AG04450 (cell line): ENCODE data around the gene TMEM126A. TPM values are rescaled to one million over a fixed set of nuclear protein-coding genes. Genes with fewer than 3 reads are reported as not detected.

Experiments
- CTCF ChIA-PET: fragments of 300-600, 350-600 bp; formaldehyde crosslinking; extraction: SDS; loops from one replicate; lab custom pipeline; 2022; ENCODE audit warnings: antibody characterized with exemption, inconsistent platforms; lab: Charles Lee
- POLR2A ChIA-PET: fragments of 350-600 bp; formaldehyde crosslinking; extraction: SDS; loops from one replicate; lab custom pipeline; 2021; ENCODE audit warnings: antibody characterized with exemption, inconsistent platforms; lab: Yijun Ruan, JAX
- DNase-seq: peaks from one replicate; pipeline ENCODE4 v3.0.0-alpha.2; 2011; ENCODE audit warnings: low read depth, low spot score
- H3K27ac ChIP-seq: one replicate; pipeline ENCODE4 v1.5.1; 2012; ENCODE audit warnings: low read depth, low read length, control low read depth
- H3K27me3 ChIP-seq: one replicate; pipeline ENCODE4 v1.6.0; 2012; ENCODE audit warnings: low read length; ENCODE audit not compliant: control insufficient read depth, insufficient read depth
- H3K4me3 ChIP-seq: 2 replicates; pipeline ENCODE4 v1.5.1; 2011; ENCODE audit warnings: mild to moderate bottlenecking, low read depth, low read length, control low read depth
- H3K9me3 ChIP-seq: 2 replicates; pipeline ENCODE4 v1.5.1; 2012; ENCODE audit warnings: low read length; ENCODE audit not compliant: control insufficient read depth, insufficient read depth
- polyA plus RNA-seq: library from polyadenylated mRNA; depleted of rRNA; stranded (reverse); fragments of >200 nt; gene quantifications from 2 replicates; pipeline ENCODE4 v1.2.3, GENCODE V29; 2011; rRNA removed
- TF ChIP-seq, protein P1 (sequence below): IDR thresholded peaks from 2 replicates; pipeline ENCODE4 v1.5.1; 2011; ENCODE audit warnings: low read depth, low read length, control low read depth, inconsistent platforms

The TMEM126A gene
- polyA plus RNA-seq, 1 experiment, result 104 TPM

DNA sequence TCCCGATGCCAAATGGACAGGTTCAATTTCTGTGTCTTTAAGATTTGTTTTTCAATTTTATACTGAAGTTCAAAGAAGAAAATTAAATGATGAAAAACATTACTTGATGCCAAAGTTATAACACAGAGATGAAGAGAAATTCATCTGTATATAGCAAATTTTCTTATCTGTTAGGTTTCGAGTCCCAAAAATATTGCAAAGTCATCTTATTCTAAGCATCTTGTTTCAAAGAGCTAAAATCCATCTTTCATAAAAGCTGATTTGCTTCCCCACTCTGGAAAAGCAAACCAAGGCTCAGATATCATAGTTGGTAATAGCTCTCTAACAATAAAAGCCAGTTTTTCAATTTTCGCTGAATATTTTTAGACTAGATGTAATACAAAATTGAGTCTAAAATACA is 57.2 kb downstream of the TMEM126A start:
- ChIA-PET POLR2A (interaction anchor here (0.6 kb wide), 1 partner anchor 17 kb away, joined by 4 read pairs; no protein-coding TSS in a partner anchor), CTCF (interaction anchor here (0.5 to 0.7 kb wide), 2 partner anchors 586 to 925 kb away, joined by 3 to 4 read pairs; no protein-coding TSS in a partner anchor)
- DNase-seq, result no peak
- H3K9me3 ChIP-seq, result no peaks in the 10 kb centered on the region
- no peak overlapping the region for H3K4me3 ChIP-seq
- no peaks in the 10 kb centered on the region for H3K27me3 ChIP-seq
- TF ChIP-seq, protein P1, sequence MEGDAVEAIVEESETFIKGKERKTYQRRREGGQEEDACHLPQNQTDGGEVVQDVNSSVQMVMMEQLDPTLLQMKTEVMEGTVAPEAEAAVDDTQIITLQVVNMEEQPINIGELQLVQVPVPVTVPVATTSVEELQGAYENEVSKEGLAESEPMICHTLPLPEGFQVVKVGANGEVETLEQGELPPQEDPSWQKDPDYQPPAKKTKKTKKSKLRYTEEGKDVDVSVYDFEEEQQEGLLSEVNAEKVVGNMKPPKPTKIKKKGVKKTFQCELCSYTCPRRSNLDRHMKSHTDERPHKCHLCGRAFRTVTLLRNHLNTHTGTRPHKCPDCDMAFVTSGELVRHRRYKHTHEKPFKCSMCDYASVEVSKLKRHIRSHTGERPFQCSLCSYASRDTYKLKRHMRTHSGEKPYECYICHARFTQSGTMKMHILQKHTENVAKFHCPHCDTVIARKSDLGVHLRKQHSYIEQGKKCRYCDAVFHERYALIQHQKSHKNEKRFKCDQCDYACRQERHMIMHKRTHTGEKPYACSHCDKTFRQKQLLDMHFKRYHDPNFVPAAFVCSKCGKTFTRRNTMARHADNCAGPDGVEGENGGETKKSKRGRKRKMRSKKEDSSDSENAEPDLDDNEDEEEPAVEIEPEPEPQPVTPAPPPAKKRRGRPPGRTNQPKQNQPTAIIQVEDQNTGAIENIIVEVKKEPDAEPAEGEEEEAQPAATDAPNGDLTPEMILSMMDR, result no peak
- no peak overlapping the region for H3K27ac ChIP-seq

DNA sequence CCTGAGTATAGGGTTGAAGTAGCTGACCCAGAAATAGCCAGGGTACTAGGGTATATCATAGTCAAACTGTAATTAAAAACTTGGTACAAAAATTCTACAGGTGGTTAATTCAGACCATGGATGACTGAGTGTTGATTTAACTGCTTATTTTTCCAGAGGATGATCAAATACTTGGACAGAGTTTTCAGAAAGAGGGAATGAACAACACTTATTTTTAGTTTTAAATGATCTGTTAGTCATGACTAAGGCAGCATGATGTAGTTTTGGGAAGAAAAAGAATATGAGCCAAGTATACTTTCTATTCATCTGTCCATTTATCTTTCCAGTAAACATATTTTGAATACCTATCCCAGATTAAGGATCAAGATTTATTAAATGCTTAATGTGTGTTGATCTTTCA is 58.0 kb downstream of the TMEM126A start:
- no peak for DNase-seq
- Histone ChIP-seq H3K27ac (no peak overlapping the region), H3K9me3 (no peaks in the 10 kb centered on the region), H3K27me3 (no peaks in the 10 kb centered on the region), H3K4me3 (no peak overlapping the region)
- TF ChIP-seq, protein P1, result no peak
- ChIA-PET CTCF (interaction anchor here (0.5 to 0.7 kb wide), 2 partner anchors 586 to 925 kb away, joined by 3 to 4 read pairs; no protein-coding TSS in a partner anchor), POLR2A (interaction anchor here (0.6 kb wide), 1 partner anchor 16 kb away, joined by 4 read pairs; no protein-coding TSS in a partner anchor)

Other genes starting within 250 kb of the TMEM126A start
- 0.68 and 0.72 TPM in 2 replicates for gene DLG2, start 20.6 kb upstream of the TMEM126A start, polyA plus RNA-seq
- 59.0 and 86.2 TPM in 2 replicates for gene TMEM126B, start 19.4 kb upstream of the TMEM126A start, polyA plus RNA-seq
- gene CREBZF, start 17.2 kb downstream of the TMEM126A start, polyA plus RNA-seq, result 19.3 and 25.0 TPM in 2 replicates
- gene CCDC89, start 38.2 kb downstream of the TMEM126A start, polyA plus RNA-seq, result 2.5 and 2.7 TPM in 2 replicates
- gene SYTL2, start 163.2 kb downstream of the TMEM126A start, polyA plus RNA-seq, result 122 and 169 TPM in 2 replicates
- not detected in 2 replicates for gene CCDC83, start 207.4 kb downstream of the TMEM126A start, polyA plus RNA-seq